A673 (cell line): ENCODE results near the gene SLC29A3.

Experiments used
- EZH2 ChIP-seq: fragments of 200-600 bp; sonication (generic); IDR thresholded peaks from 2 replicates; pipeline ENCODE4 v1.6.1; 2017; ENCODE audit warnings: borderline replicate concordance, low read depth, mild to moderate bottlenecking, mixed read lengths, antibody characterized with exemption, low read length; ENCODE audit not compliant: poor library complexity, severe bottlenecking
- TF ChIP-seq, protein P1 (sequence below): fragments of 300-800, 200-600 bp; sonication (generic); conservative IDR thresholded peaks from 2 replicates; pipeline ENCODE4 v1.5.1; 2017; ENCODE audit warnings: low read depth, mild to moderate bottlenecking, antibody characterized with exemption, low read length, moderate library complexity, mixed read lengths

GRCh38 chr10:71339796-71340589, 20.9 kb downstream of the SLC29A3 start:
- no peak for TF ChIP-seq EZH2
- TF ChIP-seq, protein P1, sequence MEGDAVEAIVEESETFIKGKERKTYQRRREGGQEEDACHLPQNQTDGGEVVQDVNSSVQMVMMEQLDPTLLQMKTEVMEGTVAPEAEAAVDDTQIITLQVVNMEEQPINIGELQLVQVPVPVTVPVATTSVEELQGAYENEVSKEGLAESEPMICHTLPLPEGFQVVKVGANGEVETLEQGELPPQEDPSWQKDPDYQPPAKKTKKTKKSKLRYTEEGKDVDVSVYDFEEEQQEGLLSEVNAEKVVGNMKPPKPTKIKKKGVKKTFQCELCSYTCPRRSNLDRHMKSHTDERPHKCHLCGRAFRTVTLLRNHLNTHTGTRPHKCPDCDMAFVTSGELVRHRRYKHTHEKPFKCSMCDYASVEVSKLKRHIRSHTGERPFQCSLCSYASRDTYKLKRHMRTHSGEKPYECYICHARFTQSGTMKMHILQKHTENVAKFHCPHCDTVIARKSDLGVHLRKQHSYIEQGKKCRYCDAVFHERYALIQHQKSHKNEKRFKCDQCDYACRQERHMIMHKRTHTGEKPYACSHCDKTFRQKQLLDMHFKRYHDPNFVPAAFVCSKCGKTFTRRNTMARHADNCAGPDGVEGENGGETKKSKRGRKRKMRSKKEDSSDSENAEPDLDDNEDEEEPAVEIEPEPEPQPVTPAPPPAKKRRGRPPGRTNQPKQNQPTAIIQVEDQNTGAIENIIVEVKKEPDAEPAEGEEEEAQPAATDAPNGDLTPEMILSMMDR: no peak
